T47D (cell line): ENCODE data around the gene ANO9.
"Not testable (repeated sequence)": the region's sequence is repeated elsewhere in the genome, so short reads cannot be mapped to it uniquely, and the experiment has no call there.

Source experiments
- DNase-seq, 2 experiments: peaks; one replicate each; pipeline versions ENCODE4 v3.0.0 to v3.0.0-alpha.2; 2011 to 2012; ENCODE audit warnings: low read depth in 1 of 2, low spot score in 1 of 2
- JUND ChIP-seq: IDR thresholded peaks from 2 replicates; pipeline ENCODE4 v1.6.1; 2012; ENCODE audit warnings: low read depth
- in situ Hi-C: cut with HindIII; loops from 2 replicates; pipeline ENCODE4 v1.10.0; 2016; ENCODE audit warnings: low sequenced_read_pairs, low pct_unique_long_range_greater_than_20kb

Gene ANO9

DNA sequence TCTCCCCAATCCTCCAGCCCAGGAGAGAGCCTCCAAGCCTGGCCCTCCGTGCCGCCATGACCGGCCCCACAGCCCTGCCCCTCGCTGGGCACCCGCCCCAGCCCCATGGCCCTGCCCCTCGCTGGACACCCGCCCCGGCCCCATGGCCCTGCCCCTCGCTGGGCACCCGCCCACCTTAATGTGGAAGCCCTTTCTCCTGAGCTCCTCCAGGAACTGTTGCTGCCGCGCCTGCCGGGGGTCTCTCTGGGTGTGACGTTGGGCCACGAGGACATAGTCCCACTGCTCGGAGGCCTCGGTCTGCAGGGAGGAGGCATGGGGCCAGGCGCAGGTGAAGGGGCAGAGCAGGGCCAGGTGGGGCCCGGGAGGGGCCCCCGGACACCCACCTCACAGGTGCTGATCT is 8.2 kb downstream of the ANO9 start:
- in situ Hi-C loops, result no loop called here
- TF ChIP-seq JUND, result no peak
- no peak for DNase-seq

DNA sequence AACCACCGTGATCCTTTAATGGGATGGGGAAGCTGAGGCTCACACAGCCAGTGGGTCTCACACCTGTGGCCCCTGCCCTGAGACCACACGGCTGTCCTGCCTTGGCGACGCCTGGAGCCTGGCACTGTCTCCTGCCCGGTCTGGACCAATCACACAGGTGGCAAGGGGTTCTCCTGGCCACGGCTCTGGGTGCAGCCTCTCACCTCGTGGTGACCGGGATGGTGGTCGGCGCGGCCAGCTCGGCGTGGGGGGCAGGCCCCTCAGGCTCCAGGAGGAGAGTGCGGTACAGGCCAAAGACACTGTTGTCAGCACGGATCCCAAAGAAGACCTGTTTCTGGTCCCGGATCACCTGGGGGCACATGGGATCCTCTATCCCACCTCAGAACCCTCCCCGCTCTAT is 8.7 kb downstream of the ANO9 start:
- no peak for DNase-seq
- in situ Hi-C loops, result no loop called here
- no peak for TF ChIP-seq JUND

- no peak for DNase-seq
- TF ChIP-seq JUND, result no peak
- in situ Hi-C loops, result no loop called here
Observed at GRCh38 chr11:432501-433100, 9.2 kb downstream of the ANO9 start.

DNA sequence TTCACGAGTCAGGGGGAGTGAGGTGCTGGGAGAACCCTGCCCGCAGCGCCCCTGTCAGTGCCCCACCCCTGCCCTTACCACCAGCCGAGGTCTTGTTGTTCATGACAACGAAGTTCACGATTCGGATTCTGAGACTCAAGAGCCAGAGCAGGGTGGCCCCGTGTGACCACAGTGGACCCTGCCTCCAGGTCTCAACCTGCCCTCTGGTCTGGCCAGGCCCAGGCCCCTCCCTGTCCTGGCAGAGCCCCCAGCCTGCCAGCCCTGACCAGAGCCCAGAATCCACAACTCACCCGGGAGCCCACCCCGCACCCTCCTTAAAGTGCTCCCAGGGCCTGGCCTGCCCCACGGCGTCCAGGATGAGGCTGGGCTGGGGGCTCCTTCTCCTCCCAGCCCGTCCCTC is 9.9 kb downstream of the ANO9 start:
- DNase-seq, result no peak
- in situ Hi-C loops, result no loop called here
- TF ChIP-seq JUND, result no peak

GRCh38 chr11:429931-430456 is 11.8 kb downstream of the ANO9 start:
- TF ChIP-seq JUND, result no peak
- in situ Hi-C loops, result no loop called here
- DNase-seq, result no peak

DNA sequence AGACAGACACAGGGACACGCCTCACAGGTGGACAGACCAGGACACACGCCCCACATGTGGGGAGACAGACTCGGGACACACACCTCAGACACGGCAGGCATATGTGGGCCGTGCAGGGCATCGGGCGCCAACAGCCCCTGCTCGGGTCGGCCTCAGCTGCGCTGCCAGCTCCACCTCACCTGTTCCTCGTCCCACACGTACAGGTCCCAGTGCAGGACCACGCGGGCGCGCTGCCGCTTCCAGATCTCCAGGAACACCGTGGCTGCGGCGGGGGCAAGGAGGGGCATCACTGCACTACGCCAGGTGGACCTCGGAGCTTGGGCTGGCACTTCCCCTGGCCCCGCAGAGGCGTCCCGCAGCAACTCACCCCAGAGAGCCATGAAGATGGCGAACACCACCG is 12.4 kb downstream of the ANO9 start:
- TF ChIP-seq JUND, result no peak
- no peak for DNase-seq
- in situ Hi-C loops, result no loop called here

DNA sequence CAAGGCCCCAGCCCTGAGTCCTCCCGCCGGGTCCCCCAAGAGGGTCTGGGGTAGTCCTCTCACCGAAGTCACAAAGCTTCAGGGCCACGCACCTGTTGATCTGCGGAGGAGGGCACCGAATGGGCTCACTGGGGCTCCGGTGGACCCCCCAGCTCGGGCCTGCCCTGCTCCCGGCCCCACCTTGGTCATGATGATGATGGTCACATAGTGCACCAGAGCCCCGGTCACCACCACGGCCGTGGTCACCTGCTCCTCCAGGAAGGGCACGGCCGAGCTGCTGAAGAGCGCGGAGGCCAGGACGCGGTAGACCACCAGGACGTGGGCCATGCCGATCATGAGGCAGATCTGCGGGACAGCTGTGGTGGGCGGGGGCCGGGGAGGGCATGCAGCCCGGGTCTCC is 13.5 kb downstream of the ANO9 start:
- no peak for TF ChIP-seq JUND
- in situ Hi-C loops, result no loop called here
- DNase-seq, result no peak

DNA sequence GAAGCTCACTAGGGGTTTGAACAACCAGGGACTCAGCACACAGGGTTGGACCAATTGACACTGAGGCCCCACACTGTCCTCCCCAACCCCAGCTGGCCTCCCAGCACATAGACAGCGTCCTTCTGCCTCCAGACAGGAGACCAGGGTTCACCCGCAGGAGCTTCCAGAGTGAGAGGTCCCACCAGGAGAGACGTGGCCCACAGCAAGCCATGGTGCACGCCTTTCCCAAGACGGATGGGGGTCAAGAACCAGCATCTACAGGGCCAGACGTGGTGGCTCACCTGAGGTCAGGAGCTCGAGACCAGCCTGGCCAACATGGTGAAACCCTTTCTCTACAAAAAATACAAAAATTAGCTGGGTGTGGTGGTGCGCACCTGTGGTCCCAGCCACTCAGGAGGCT is 15.0 kb downstream of the ANO9 start:
- TF ChIP-seq JUND, result no peak
- in situ Hi-C loops, result no loop called here
- no peak for DNase-seq

DNA sequence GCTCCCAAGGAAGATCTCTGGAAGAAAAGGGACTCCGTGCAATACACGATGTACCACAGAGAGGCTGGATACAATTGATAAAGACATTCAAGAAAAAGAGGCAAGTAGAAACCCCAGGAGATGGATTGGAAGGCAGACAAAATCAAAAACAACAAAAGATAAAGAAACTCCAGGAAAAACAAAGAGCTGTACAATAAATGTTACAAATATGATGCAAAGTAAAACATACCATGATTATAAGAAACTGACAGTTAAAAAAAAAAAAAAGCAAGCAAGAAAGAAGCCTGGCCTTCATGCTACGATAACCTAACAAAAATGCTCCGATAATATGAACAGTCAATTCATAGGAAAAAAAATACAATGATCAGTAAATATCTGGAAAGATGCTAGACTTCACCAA is 16.5 kb downstream of the ANO9 start:
- DNase-seq, result no peak
- no peak for TF ChIP-seq JUND
- in situ Hi-C loops, result no loop called here

DNA sequence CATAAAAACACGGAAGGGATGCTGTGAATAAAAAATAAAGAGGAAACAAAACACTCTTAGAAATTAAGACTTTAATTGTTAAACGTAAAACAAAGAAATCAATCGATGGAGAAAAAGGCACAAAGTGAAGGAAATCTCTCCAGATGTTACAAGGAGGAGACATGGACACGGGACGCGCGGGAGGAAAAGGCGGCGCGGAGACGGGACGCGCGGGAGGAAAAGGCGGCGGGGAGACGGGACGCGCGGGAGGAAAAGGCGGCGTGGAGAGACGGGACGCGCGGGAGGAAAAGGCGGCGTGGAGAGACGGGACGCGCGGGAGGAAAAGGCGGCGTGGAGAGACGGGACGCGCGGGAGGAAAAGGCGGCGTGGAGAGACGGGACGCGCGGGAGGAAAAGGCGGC is 17.0 kb downstream of the ANO9 start:
- DNase-seq, in situ Hi-C loops: not testable (repeated sequence)

- in situ Hi-C loops, result no loop called here
- TF ChIP-seq JUND, result no peak
Observed at GRCh38 chr11:424232-424631, 17.6 kb downstream of the ANO9 start.

DNA sequence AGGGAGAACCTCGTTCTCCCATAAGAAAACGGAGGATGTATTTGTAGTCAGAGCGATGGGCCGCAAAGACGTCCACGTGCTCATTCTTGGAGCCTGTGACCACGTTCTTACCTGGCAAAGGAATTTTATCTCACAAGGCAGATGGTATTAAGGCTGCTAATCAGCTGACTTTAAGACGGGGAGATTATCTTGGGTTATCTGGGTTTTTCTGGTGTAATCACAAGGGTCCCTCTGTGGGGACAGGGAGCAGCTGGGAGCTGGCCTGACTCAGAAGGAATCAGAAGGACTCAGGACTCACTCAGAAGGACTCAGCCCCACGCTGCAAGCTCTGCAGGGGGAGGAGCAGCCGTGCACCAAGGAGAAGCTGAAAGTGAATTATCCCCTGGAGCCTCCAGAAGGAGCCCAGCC is 19.6 kb downstream of the ANO9 start:
- no peak for DNase-seq
- in situ Hi-C loops, result no loop called here
- TF ChIP-seq JUND, result no peak

More at GRCh38 chr11:424232-424631, 17.6 kb downstream of the ANO9 start:
- no peak for DNase-seq

DNA sequence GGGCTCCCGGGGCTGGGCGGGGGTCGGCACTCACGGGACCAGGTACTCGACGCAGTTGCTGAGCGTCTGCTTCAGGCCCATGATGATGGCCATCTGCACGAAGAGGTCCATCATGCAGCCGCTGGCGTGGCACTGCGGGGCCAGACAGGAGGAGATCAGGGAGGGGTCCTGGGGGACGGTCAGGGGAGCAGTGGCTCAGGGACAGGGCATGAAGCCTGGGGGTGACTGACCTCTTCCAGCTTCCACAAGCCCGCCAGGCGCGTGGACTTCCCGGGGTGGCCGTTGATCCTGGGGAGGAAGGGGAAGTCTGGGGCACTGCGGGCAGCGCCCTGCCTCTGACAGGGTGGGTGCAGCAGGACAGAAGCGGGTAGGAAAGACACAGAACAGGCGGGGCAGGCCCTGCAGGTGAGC is 20.9 kb downstream of the ANO9 start:
- in situ Hi-C loops, result no loop called here
- no peak for TF ChIP-seq JUND

DNA sequence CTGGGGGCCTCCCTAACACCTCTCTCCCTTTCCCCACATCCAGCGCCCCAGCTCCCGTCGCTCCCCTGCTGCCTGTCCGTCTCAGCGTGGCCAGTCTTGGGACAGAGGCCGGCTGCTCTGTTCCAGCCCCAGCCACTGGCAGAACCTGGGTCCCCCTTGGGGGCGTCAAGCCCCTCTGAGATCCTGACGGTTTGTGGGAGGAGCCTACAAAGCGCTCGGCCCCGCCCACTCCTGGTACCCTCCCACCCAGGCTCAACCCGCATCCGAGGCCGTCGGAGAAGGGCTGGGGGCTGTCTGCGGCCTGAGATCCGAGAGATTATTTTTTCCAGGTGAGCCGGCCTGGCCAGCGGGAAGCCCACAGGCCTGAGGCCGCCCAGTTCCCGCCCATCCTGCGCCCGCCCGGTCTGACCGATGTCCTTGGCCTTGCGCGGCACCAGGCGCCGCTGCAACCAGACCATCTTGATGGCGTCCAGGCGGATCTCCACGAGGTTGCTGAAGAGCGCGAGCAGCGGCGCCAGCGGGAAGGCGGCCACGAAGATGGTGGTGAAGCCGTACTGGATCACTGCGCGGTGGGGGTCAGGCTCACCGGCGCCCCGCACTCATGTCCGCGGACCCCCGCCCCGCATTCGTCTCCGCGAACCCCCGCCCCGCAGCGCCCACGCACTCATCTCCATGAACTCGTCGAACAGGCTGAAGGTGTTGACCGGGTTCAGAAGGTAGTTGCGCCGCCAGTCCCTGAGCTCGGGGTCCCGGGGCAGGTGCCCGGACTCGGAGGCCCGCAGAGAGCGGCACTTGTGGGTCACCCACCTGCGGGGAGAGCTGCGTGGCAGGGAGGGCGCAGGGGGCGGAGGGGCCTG is 21.5 kb downstream of the ANO9 start:
- TF ChIP-seq JUND, result no peak
- no peak for DNase-seq
- in situ Hi-C loops, result no loop called here

More for the DNA sequence above, 20.9 kb downstream of the ANO9 start:
- no peak for DNase-seq
